ENCODE results near the gene DTD2. TPM values are rescaled to one million over a fixed set of nuclear protein-coding genes. Genes with fewer than 3 reads are reported as not detected.

Gene DTD2
- total RNA-seq, 1 experiment from 2014 or later: 36.8 TPM

DNA sequence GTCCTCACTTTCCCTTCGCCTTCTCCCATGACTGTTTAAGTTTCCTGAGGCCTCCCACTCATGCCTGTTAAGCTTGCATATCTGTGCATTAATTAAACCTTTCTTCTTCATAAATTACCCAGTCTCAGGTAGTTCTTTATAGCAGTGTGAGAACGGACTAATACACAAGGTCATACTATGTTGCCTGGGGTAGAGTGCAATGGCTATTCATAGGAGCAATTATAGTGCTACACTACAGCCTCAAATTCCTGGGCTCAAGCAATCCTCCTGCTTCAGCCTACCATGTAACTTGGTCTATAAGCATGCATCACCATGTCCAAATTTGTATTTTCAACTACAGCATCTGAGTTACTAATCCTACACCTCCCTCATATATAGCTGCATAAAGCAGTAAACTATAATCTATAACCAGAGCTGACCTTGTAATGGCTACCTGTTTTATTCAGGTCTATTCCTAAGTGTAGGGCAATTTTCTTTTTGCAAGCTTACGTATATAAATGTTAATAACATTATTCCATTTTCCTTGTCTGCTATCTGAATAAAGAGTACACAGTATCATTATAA, 55.9 kb downstream of the DTD2 start:
- ChIA-PET CTCF (no interaction called here), POLR2A (ENCODE audit: unreplicated experiment) (interaction anchor here (1.5 kb wide), 1 partner anchor 19 kb away, joined by 20 read pairs; the partner anchor contains the start of gene HEATR5A)
- Histone ChIP-seq H3K36me3 (ENCODE audit: low read depth, low read length) (peaks cover 3% of the 10 kb centered on the region; the same call in 1 of the 2 replicates), H3K9me2 (replicated peaks; ENCODE audit: low read length) (no peaks in the 10 kb centered on the region), H3K4me1 (ENCODE audit: insufficient read depth, low read length) (no peaks in the 10 kb centered on the region), H3K9me3 (ENCODE audit: low read length) (no peaks in the 10 kb centered on the region), H3K27me3 (ENCODE audit: low read length) (no peaks in the 10 kb centered on the region), H2AFZ (ENCODE audit: low read length) (no peak overlapping the region), H3K79me2 (ENCODE audit: low read length) (no peaks in the 10 kb centered on the region), H3K9ac (ENCODE audit: low read length) (no peak overlapping the region), H3F3A (ENCODE audit: low read length, unreplicated experiment) (no peaks in the 10 kb centered on the region), H3K27ac (ENCODE audit: low read length) (no peak overlapping the region), H4K20me1 (ENCODE audit: low read length) (no peaks in the 10 kb centered on the region), H3K4me2 (ENCODE audit: low read length) (no peak overlapping the region), H3K4me3 (ENCODE audit: low read length) (no peak overlapping the region)
- no peak for ATAC-seq
- DNase-seq: no peak
- intact Hi-C loops (cut with micrococcal nuclease): no loop called here
- TF ChIP-seq CTCF (conservative IDR thresholded peaks at IDR 0.05; ENCODE audit: low read depth, low read length): no peak
- no peak for TF ChIP-seq EZH2phosphoT487 (IDR thresholded peaks at IDR 0.05; ENCODE audit: borderline replicate concordance, low read length)
- TF ChIP-seq EZH2 (IDR thresholded peaks at IDR 0.05; ENCODE audit: low read length, unreplicated experiment): no peak
- no TSS peak for BruUV-seq (replicated peaks)

DNA sequence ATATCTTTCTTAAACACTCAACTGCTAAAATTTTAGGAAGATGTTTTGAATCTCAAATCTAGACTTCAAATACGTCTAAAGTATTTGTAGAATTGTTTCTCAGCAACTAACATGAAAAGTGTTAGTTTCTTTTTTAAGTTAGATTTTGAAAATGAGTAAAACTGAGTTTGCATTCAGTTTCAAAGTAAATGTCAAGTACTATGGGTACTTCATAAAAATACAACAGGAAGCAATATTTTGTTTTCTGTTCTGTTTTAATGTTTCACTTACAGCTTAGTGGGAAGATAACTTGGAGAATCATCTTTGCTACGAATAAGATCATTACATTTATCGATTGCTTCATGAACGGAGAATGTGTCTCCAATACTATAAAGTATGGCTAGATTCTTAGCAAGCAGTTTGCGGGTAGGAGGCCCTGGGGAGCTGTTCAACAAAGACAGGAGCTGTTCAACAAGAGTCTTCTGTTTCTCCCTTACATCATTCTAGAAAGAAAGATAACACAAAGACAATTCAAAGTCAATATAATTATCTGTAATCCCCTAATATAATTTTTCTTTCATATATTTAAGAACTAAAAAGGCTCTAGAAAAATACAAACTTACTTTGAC, 57.2 kb downstream of the DTD2 start:
- POLR2A ChIA-PET (ENCODE audit: unreplicated experiment): no interaction called here
- CTCF ChIA-PET: no interaction called here
- intact Hi-C loops (cut with micrococcal nuclease): no loop called here

More for the DNA sequence above, 57.2 kb downstream of the DTD2 start:
- H3K27ac ChIP-seq (ENCODE audit: low read length): no peak overlapping the region
- H3K9me2 ChIP-seq (replicated peaks; ENCODE audit: low read length): no peaks in the 10 kb centered on the region
- peaks cover 3% of the 10 kb centered on the region; the same call in 1 of the 2 replicates for H3K36me3 ChIP-seq (ENCODE audit: low read depth, low read length)
- no peak for TF ChIP-seq EZH2phosphoT487 (IDR thresholded peaks at IDR 0.05; ENCODE audit: borderline replicate concordance, low read length)
- no peak for TF ChIP-seq CTCF (conservative IDR thresholded peaks at IDR 0.05; ENCODE audit: low read depth, low read length)
- no peak for TF ChIP-seq EZH2 (IDR thresholded peaks at IDR 0.05; ENCODE audit: low read length, unreplicated experiment)
- H2AFZ ChIP-seq (ENCODE audit: low read length): no peak overlapping the region
- H4K20me1 ChIP-seq (ENCODE audit: low read length): no peaks in the 10 kb centered on the region
- no peaks in the 10 kb centered on the region for H3F3A ChIP-seq (ENCODE audit: low read length, unreplicated experiment)
- no peaks in the 10 kb centered on the region for H3K27me3 ChIP-seq (ENCODE audit: low read length)
- ATAC-seq: no peak
- DNase-seq: no peak
- no peaks in the 10 kb centered on the region for H3K79me2 ChIP-seq (ENCODE audit: low read length)
- H3K4me2 ChIP-seq (ENCODE audit: low read length): no peak overlapping the region
- H3K4me1 ChIP-seq (ENCODE audit: insufficient read depth, low read length): no peaks in the 10 kb centered on the region
- BruUV-seq (replicated peaks): no TSS peak
- no peaks in the 10 kb centered on the region for H3K9me3 ChIP-seq (ENCODE audit: low read length)
- no peak overlapping the region for H3K4me3 ChIP-seq (ENCODE audit: low read length)
- H3K9ac ChIP-seq (ENCODE audit: low read length): no peak overlapping the region

Other genes starting within 250 kb of the DTD2 start
- gene HECTD1, start 249.7 kb downstream of the DTD2 start, total RNA-seq (2014; rRNA removed): 152 and 214 TPM in 2 replicates
- 11.5 and 12.7 TPM in 2 replicates for gene HEATR5A, start 37.0 kb downstream of the DTD2 start, total RNA-seq (2014; rRNA removed)
- not detected in 2 replicates for gene GPR33, start 30.5 kb upstream of the DTD2 start, total RNA-seq (2014; rRNA removed)
- 9.0 and 14.9 TPM in 2 replicates for gene NUBPL, start 103.9 kb upstream of the DTD2 start, total RNA-seq (2014; rRNA removed)